Mucosa of stomach (tissue), 1 donor: ENCODE data around the gene SLC25A51.

Source experiments
- H3K27me3 ChIP-seq: one replicate; pipeline ENCODE4 v1.7.0; 2013; ENCODE audit warnings: mild to moderate bottlenecking, low read length; ENCODE audit not compliant: control insufficient read depth, insufficient read depth
- H3K36me3 ChIP-seq: one replicate; pipeline ENCODE4 v1.7.0; 2013; ENCODE audit warnings: low read length; ENCODE audit not compliant: control insufficient read depth, insufficient read depth
- H3K4me1 ChIP-seq: one replicate; pipeline ENCODE4 v1.7.0; 2013; ENCODE audit warnings: mild to moderate bottlenecking, low read length; ENCODE audit not compliant: control insufficient read depth, insufficient read depth
- H3K4me3 ChIP-seq: one replicate; pipeline ENCODE4 v1.7.0; 2013; ENCODE audit warnings: low read length
- H3K9ac ChIP-seq: one replicate; pipeline ENCODE4 v1.7.0; 2013; ENCODE audit warnings: mild to moderate bottlenecking, low read length, moderate library complexity
- H3K9me3 ChIP-seq: one replicate; pipeline ENCODE4 v1.7.0; 2013; ENCODE audit warnings: mild to moderate bottlenecking, low read length, moderate library complexity; ENCODE audit not compliant: control insufficient read depth
- donor health status: Pancreatic carcinoma.

SLC25A51 gene

DNA sequence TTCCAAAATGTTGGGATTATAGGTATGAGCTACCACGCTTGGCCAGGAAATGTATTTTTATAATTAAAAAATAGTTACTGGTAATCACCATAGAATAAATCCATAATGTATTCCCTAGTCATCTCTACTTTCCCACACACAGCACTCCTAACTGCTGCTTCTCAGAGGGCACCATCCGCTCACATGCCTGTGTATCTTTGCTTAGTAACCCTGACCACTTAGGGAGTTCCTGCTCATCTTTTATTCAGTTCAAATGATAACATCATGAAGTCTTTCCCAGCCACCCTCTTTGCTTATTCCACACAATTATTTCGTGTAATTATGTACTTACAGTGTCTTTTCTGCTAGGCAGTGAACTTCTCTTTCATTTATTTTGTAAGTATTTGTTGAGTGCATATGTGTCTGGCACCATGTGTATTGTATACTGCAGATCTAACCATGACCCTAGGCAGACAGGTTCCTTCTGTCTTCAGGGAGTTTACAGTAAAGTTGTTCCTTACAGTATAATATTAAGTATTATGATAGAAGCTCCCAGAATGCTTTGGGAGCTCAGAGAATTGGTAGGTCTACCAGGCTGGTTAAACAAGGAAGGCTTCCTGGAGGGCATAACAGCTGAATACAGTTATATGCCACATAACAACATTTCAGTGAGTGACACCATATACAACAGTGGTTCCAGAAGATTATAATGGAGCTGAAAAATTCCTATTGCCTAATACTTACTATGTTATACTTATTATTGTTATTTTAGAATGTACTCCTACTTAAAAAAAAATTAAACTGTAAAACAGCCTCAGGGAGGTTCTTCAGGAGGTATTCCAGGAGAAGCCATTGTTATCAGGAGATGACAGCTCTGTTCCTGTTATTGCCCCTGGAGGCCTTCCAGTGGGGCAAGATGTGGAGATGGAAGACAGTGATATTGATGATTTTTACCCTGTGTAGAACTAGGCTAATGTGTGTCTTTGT is 64.1 kb downstream of the SLC25A51 start:
- Histone ChIP-seq H3K27me3 (no peaks in the 10 kb centered on the region), H3K4me3 (no peak overlapping the region), H3K9me3 (no peaks in the 10 kb centered on the region), H3K4me1 (no peaks in the 10 kb centered on the region), H3K36me3 (no peaks in the 10 kb centered on the region), H3K9ac (no peak overlapping the region)
